GM18505 (cell line): Measurements from ENCODE around the gene ADGRA3.

ENCODE experiments used
- ATAC-seq: cut with Tn5 transposase; IDR thresholded peaks from one replicate; pipeline ENCODE4 v1.9.1; 2021; ENCODE audit not compliant: unreplicated experiment
- POLR2A ChIP-seq: IDR thresholded peaks from 4 replicates; pipeline ENCODE4 v1.6.1; 2011; ENCODE audit warnings: borderline replicate concordance; ENCODE audit not compliant: insufficient read depth, insufficient read length; ENCODE audit errors: extremely low read depth

Gene ADGRA3

GRCh38 chr4:22500128-22500611, 15.7 kb downstream of the ADGRA3 start:
- no peak for TF ChIP-seq POLR2A
- ATAC-seq = no peak

GRCh38 chr4:22498866-22499265, 17.0 kb downstream of the ADGRA3 start:
- no peak for ATAC-seq
- no peak for TF ChIP-seq POLR2A

DNA sequence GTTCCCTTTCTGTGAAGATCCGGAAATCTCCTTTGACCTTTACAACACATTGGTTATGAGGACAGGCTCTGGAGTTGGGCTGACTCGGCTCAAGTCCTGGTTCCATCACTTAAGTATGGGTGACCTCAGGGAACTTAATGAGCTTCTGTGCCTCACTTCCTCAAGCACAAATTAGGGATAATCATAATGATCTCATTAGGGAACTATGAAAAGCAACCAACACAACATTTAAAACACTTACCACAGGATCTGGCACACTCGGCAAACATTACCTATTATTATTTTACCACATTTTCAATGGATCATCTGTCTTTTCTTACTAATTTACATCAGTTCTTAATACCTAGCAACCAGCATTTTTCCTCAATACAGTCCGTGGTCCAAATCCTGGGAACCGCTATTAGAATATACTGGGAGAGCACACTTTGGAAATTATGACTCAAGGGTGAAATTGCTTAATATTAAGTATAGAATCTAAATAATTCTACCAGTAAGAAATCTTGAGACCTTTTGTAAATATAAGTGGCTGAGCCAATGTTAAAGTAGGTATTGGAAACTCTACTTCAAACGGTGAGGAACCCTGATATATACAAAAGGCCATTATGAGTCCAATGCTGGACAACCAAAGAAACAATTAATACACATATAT, 19.6 kb downstream of the ADGRA3 start:
- ATAC-seq = no peak
- no peak for TF ChIP-seq POLR2A

DNA sequence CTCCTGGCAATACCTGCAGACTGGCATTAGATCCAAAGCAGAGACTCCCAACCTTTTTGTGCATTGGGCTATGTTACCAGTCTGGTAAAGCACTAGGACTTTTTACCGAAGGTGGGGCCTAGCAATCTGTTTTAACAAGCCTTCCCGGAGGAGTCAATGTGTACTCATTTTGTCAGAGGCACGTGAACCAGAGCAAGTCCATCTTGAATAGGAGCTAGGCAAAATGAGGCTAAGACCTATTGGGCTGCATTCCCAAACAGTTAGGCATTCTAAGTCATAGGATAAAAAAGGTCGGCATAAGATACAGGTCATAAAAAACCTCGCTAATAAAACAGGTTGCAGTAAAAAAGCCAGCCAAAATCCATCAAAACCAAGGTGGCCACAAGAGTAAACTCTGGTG, 22.3 kb downstream of the ADGRA3 start:
- ATAC-seq = no peak
- no peak for TF ChIP-seq POLR2A

DNA sequence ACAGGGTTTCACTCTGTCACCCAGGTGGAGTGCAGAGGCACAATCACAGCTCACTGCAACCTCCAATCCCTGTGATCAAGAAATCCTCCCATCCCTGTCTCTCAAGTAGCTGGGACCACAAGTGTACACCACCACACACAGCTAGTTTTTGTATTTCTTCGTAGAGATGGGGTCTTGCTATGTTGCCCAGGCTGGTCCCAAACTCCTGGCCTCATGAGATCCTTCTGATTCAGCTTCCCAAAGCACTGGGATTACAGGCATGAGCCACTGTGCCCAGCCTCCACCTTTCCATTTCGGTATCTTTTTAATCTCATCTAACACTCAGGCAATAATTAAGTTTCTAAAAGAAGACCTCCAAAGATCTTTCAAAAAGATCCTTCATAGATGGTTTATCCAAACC, 22.9 kb downstream of the ADGRA3 start:
- no peak for ATAC-seq
- TF ChIP-seq POLR2A = no peak

DNA sequence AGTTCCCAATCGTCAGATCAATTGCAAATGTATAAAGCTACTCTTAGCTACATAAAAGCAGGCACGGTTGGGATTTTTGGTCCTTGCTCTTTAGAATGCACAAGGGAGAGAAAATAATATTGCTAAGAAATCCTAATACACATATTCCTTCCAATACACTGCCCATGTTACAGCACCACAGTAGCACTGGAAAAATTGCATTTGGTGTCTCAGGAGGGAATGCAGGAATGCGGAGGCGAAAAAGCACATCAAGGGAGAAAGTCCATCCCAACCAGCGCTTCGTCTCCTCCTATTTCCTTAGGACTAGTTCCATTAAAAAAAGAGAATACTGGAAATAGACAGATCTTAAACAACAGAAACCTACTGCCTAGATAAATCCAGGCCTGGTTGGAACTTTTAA, 23.9 kb downstream of the ADGRA3 start:
- no peak for ATAC-seq
- no peak for TF ChIP-seq POLR2A

GRCh38 chr4:22490718-22491315, 25.0 kb downstream of the ADGRA3 start:
- no peak for TF ChIP-seq POLR2A
- ATAC-seq = no peak

GRCh38 chr4:22488106-22488505, 27.8 kb downstream of the ADGRA3 start:
- ATAC-seq = no peak
- TF ChIP-seq POLR2A = no peak

DNA sequence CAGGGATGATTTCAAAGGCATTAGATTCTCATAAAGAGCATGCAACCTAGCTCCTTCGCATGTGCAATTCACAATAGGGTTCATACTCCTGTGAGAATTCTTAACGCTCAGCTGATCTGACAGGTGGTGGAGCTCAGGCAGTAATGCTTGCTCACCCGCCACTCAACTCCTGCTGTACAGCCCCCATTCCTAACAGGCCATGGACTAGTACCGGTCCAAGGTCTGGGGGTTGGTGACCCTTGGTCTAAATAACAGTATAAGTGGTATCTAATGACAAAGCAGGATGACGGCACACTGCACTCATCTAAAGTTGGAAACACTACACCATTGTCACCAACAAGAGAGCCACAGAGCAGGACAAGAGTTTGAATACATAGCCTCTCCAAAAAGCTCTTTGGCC, 28.5 kb downstream of the ADGRA3 start:
- no peak for ATAC-seq
- TF ChIP-seq POLR2A = no peak

- no peak for TF ChIP-seq POLR2A
- no peak for ATAC-seq
These were observed 29.6 kb downstream of the ADGRA3 start for GRCh38 chr4:22486276-22486675.

DNA sequence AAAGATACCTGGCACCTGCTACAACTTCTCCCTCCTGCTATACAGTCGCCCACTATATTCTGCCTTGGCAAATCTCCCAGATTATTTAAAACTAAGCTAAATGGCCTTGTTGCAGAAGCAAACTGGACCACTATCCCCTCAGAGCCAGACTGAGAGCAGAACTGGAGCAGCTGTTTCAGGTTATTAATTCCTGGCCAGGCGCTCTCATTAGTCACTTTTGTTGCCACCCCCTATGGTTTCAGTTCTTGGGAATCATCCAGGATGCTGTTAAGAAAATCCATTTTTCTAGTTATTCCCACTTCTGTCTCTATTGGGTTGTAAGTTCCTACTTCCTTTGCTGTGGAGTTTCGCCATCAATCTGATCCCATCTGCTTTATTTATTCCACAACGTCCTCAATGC, 30.1 kb downstream of the ADGRA3 start:
- ATAC-seq = no peak
- TF ChIP-seq POLR2A = no peak

DNA sequence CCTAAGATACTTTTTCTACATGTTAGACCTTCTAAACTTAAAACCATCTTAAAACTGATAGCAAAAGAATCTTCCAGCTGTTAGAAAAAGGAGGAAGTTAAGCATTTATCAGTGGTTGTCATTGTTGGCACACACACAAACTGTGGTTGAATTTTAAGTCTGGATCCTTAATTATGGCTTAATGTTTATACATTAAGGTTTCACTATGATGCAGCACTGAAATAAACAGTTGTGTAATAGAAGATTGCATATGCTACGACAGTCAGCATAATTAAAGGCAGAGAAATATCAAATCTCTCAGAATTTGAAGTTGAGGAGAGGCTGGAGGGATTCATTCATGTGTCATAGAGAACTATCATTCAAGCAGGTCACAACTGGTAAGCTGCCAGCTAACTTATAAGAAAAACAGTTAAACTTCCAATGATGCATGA, 32.3 kb downstream of the ADGRA3 start:
- TF ChIP-seq POLR2A = no peak
- no peak for ATAC-seq

DNA sequence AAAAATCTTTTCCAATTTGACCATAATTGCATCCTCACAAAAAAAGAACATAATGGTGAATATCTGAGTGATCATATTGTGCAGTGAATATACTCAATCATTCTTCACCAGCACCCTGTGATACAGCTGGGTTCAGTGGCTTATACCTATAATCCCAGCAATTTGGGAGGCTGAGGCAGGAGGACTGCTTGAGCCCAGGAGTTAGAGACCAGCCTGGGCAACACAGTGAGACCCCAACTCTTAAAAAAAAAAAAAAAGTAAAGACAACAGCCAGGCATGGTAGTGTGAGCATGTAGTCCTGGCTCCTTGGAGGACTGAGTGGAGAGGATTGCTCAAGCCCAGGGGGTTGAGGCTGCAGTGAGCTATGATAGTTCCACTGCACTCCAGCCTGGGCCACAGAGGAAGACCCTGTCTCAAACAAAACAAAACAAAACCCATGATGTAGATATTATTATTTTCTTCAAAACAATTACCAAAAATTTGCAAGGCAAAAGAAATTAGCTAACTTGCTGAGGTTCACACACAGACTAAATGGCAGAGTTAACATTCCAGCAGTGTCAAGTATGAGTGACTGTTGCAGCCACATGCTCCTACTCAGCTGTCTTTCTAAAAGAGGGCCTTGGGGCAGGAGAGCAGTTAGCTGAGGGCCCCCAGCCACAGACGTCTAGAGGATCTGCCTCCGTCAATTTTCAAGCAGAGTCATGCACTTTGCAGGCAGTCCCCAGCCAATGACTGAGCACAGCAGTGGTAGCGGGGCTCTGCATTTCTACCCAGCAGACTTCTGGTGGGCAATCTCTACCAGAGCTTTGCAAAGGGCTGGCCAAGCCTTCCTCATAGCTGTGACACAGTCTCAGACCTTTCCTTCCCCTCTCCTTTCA, 33.4 kb downstream of the ADGRA3 start:
- no peak for ATAC-seq
- TF ChIP-seq POLR2A = no peak
